HepG2 (cell line): ENCODE results near the gene ORC4. TPM values are rescaled to one million over a fixed set of nuclear protein-coding genes. Genes with fewer than 3 reads are reported as not detected.

Source experiments
- ARHGAP35 ChIP-seq: sonication (generic); formaldehyde crosslinking; IDR thresholded peaks from 2 replicates; pipeline ENCODE4 v1.9.0; 2022; ENCODE audit warnings: mild to moderate bottlenecking, inconsistent platforms, moderate library complexity, missing genetic modification reagents, borderline replicate concordance
- GATA4 ChIP-seq: sonication (generic); IDR thresholded peaks from 2 replicates; pipeline ENCODE4 v1.6.1; 2016; ENCODE audit warnings: antibody characterized with exemption, low read depth, borderline replicate concordance
- GPBP1L1 ChIP-seq: sonication (generic); formaldehyde crosslinking; IDR thresholded peaks from 2 replicates; pipeline ENCODE4 v1.5.0; 2020; ENCODE audit warnings: mild to moderate bottlenecking, missing genetic modification reagents
- HNRNPK ChIP-seq: fragments of 200-400 bp; formaldehyde crosslinking; IDR thresholded peaks from 2 replicates; pipeline ENCODE4 v1.6.1; 2018; ENCODE audit warnings: low read length, low read depth, moderate library complexity, mild to moderate bottlenecking; ENCODE audit not compliant: poor library complexity, severe bottlenecking
- KAT2B ChIP-seq: fragments of 150-350 bp; IDR thresholded peaks from 2 replicates; pipeline ENCODE4 v1.6.1; 2014; ENCODE audit warnings: low read depth, low read length, borderline replicate concordance
- PLRG1 ChIP-seq: fragments of 450-650 bp; conservative IDR thresholded peaks from 2 replicates; pipeline ENCODE4 v1.6.1; 2016
- REPIN1 ChIP-seq: sonication (generic); formaldehyde crosslinking; IDR thresholded peaks from 2 replicates; pipeline ENCODE4 v1.8.0; 2022; ENCODE audit warnings: missing genetic modification reagents, low read depth, mild to moderate bottlenecking, borderline replicate concordance
- SAP130 ChIP-seq: IDR thresholded peaks from 2 replicates; pipeline ENCODE4 v1.6.1; 2016; ENCODE audit warnings: low read depth
- SRF ChIP-seq: IDR thresholded peaks from 2 replicates; pipeline ENCODE4 v1.6.1; 2011; ENCODE audit warnings: mild to moderate bottlenecking, low read depth, low read length, moderate library complexity
- TBL1XR1 ChIP-seq: fragments of 150-350 bp; IDR thresholded peaks from 2 replicates; pipeline ENCODE4 v1.6.1; 2014; ENCODE audit warnings: borderline replicate concordance, low read length; ENCODE audit not compliant: partially characterized antibody
- THYN1 ChIP-seq: sonication (generic); formaldehyde crosslinking; IDR thresholded peaks from 2 replicates; pipeline ENCODE4 v1.8.1; 2023; ENCODE audit warnings: low read depth, mild to moderate bottlenecking, moderate library complexity, missing genetic modification reagents, borderline replicate concordance
- TP53 ChIP-seq: sonication (generic); formaldehyde crosslinking; conservative IDR thresholded peaks from 2 replicates; pipeline ENCODE4 v1.4.0; 2020; ENCODE audit warnings: missing genetic modification reagents
- YEATS2 ChIP-seq: sonication (generic); formaldehyde crosslinking; IDR thresholded peaks from 2 replicates; pipeline ENCODE4 v1.4.0; 2020; ENCODE audit warnings: missing genetic modification reagents, borderline replicate concordance
- ZNF605 ChIP-seq: sonication (generic); formaldehyde crosslinking; IDR thresholded peaks from 2 replicates; pipeline ENCODE4 v1.8.0; 2022; ENCODE audit warnings: mild to moderate bottlenecking, missing genetic modification reagents
- ZNF790 ChIP-seq: sonication (generic); formaldehyde crosslinking; IDR thresholded peaks from 2 replicates; pipeline ENCODE4 v1.8.0; 2022; ENCODE audit warnings: missing genetic modification reagents, mild to moderate bottlenecking, borderline replicate concordance
- polyA plus RNA-seq, 8 experiments: library from polyadenylated mRNA; depleted of rRNA in 3 of 8; stranded (reverse) in 7 of 8; unstranded in 1 of 8; fragments of >200 nt; fragmentation: Illumina TruSeq in 4 of 8; extraction: Trizol in 4 of 8; gene quantifications; 2 replicates each; pipeline versions ENCODE4 v1.2.1 to v1.2.3, GENCODE V29; 2011 to 2016; ENCODE audit warnings: low read depth in 4 of 8, missing spikeins in 1 of 8, mixed read lengths in 1 of 8; ENCODE audit not compliant: insufficient read depth in 1 of 8
- total RNA-seq, 5 experiments: library from RNA; depleted of rRNA; stranded (reverse); fragments of >200 nt; fragmentation: Illumina TruSeq; extraction: Trizol; gene quantifications; 2 replicates each; pipeline ENCODE4 v1.2.3, GENCODE V29; 2016; ENCODE audit warnings: low read depth in 1 of 5
- TF ChIP-seq, protein P1 (sequence below): sonication (generic); formaldehyde crosslinking; IDR thresholded peaks from 2 replicates; pipeline ENCODE4 v1.4.0; 2020; ENCODE audit warnings: missing genetic modification reagents
- TF ChIP-seq, protein P2 (sequence below): IDR thresholded peaks from 2 replicates; pipeline ENCODE4 v1.6.1; 2018; ENCODE audit warnings: missing genetic modification reagents
- TF ChIP-seq, protein P3 (sequence below): sonication (generic); formaldehyde crosslinking; IDR thresholded peaks from 2 replicates; pipeline ENCODE4 v1.5.0; 2020; ENCODE audit warnings: missing genetic modification reagents, mild to moderate bottlenecking, borderline replicate concordance
- TF ChIP-seq, protein P4 (sequence below): sonication (generic); formaldehyde crosslinking; IDR thresholded peaks from 2 replicates; pipeline ENCODE4 v1.5.1; 2020; ENCODE audit warnings: mild to moderate bottlenecking, missing genetic modification reagents, moderate library complexity

ORC4 gene
- total and polyA plus RNA-seq, 2 of the 13 experiments (the other 11 are each of a cell fraction or from before 2014, with no cell fraction given), result 28.6 to 84.8 TPM

DNA sequence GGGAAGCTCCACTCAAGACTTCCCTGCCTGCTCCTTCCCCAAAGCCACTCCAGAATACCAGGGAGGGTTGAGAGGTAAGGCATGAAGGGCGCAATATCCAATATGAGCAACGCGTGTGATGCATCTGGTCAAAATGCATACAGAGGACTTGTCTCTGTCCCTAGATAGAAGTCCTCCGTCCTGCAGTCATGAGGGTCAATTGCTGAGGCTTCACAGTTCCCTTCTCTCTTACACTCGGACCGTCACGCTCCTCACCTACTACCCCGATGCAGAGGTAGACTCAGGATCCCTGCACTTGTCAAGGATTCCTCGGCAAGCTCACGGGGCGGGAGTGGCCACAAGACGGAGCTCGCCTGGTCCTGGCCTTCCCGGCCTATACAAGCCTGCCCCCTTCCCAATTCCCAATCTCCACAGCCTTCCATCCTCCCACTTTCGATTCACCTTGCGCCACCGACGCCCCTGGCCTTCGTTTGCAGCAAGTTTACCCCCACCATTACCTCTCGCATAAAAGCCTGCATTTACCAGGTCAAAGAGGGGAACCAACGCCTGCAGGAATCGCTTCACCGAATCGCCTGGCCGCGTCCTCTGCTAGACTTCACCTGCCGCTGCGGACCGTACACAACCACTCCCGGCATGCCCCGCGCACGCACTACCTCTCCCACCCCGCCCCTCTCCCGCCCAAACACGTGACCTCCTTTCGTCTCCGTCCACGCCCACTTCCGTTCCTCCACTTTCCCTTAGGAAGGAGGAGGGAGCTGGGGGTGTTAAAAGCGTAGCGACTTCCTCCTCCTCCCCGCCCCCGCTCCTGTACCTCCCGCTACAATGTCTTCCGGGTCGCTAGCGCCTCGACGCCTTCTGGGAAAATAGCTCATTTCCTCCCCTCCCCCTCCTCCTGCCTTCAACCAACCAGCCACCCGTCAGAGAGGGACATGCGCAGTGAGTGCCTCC lies at the start of gene ORC4 (continued):
- peak; percentile 100 for TF ChIP-seq ZNF605
- TF ChIP-seq, protein P1, sequence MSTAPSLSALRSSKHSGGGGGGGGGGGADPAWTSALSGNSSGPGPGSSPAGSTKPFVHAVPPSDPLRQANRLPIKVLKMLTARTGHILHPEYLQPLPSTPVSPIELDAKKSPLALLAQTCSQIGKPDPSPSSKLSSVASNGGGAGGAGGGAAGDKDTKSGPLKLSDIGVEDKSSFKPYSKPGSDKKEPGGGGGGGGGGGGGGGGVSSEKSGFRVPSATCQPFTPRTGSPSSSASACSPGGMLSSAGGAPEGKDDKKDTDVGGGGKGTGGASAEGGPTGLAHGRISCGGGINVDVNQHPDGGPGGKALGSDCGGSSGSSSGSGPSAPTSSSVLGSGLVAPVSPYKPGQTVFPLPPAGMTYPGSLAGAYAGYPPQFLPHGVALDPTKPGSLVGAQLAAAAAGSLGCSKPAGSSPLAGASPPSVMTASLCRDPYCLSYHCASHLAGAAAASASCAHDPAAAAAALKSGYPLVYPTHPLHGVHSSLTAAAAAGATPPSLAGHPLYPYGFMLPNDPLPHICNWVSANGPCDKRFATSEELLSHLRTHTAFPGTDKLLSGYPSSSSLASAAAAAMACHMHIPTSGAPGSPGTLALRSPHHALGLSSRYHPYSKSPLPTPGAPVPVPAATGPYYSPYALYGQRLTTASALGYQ (CRISPR knock-in tag), result no peak
- peak; percentile 56 for TF ChIP-seq HNRNPK
- TF ChIP-seq, protein P2, sequence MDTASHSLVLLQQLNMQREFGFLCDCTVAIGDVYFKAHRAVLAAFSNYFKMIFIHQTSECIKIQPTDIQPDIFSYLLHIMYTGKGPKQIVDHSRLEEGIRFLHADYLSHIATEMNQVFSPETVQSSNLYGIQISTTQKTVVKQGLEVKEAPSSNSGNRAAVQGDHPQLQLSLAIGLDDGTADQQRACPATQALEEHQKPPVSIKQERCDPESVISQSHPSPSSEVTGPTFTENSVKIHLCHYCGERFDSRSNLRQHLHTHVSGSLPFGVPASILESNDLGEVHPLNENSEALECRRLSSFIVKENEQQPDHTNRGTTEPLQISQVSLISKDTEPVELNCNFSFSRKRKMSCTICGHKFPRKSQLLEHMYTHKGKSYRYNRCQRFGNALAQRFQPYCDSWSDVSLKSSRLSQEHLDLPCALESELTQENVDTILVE (CRISPR knock-in tag), result peak; percentile 88
- TF ChIP-seq TBL1XR1, result peak; percentile 84
- peak; percentile 41; the same call in 1 of the 2 replicates for TF ChIP-seq SRF
- TF ChIP-seq SAP130 (CRISPR knock-in tag), result peak; percentile 92
- peak; percentile 84; the same call in 1 of the 2 replicates for TF ChIP-seq GATA4
- TF ChIP-seq ARHGAP35 (CRISPR knock-in tag), result peak; percentile 90; the same call in 1 of the 2 replicates
- TF ChIP-seq, protein P3, sequence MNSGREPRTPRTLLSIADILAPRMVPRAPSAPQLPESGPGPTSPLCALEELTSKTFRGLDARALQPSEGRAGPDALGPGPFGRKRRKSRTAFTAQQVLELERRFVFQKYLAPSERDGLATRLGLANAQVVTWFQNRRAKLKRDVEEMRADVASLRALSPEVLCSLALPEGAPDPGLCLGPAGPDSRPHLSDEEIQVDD (CRISPR knock-in tag), result peak; percentile 63; the same call in 1 of the 2 replicates
- TF ChIP-seq YEATS2, result peak; percentile 93
- TF ChIP-seq GPBP1L1, result no peak
- no peak; the same call in 1 of the 2 replicates for TF ChIP-seq TP53 (CRISPR knock-in tag)
- TF ChIP-seq KAT2B, result no peak
- 0 out of 2 replicates have a peak, but pooled peaks have one; percentile 75 for TF ChIP-seq ZNF790
- no peak for TF ChIP-seq THYN1
- TF ChIP-seq PLRG1, result no peak
- TF ChIP-seq REPIN1, result peak; percentile 99
- TF ChIP-seq, protein P4, sequence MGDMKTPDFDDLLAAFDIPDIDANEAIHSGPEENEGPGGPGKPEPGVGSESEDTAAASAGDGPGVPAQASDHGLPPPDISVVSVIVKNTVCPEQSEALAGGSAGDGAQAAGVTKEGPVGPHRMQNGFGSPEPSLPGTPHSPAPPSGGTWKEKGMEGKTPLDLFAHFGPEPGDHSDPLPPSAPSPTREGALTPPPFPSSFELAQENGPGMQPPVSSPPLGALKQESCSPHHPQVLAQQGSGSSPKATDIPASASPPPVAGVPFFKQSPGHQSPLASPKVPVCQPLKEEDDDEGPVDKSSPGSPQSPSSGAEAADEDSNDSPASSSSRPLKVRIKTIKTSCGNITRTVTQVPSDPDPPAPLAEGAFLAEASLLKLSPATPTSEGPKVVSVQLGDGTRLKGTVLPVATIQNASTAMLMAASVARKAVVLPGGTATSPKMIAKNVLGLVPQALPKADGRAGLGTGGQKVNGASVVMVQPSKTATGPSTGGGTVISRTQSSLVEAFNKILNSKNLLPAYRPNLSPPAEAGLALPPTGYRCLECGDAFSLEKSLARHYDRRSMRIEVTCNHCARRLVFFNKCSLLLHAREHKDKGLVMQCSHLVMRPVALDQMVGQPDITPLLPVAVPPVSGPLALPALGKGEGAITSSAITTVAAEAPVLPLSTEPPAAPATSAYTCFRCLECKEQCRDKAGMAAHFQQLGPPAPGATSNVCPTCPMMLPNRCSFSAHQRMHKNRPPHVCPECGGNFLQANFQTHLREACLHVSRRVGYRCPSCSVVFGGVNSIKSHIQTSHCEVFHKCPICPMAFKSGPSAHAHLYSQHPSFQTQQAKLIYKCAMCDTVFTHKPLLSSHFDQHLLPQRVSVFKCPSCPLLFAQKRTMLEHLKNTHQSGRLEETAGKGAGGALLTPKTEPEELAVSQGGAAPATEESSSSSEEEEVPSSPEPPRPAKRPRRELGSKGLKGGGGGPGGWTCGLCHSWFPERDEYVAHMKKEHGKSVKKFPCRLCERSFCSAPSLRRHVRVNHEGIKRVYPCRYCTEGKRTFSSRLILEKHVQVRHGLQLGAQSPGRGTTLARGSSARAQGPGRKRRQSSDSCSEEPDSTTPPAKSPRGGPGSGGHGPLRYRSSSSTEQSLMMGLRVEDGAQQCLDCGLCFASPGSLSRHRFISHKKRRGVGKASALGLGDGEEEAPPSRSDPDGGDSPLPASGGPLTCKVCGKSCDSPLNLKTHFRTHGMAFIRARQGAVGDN (CRISPR knock-in tag), result peak; percentile 98
